A549 (cell line): ENCODE data around the gene ASPG. TPM values are rescaled to one million over a fixed set of nuclear protein-coding genes. Genes with fewer than 3 reads are reported as not detected.

ENCODE experiments used
- ATAC-seq, 2 experiments: fragments of 200-7000 bp in 1 of 2; fragments of >200 bp in 1 of 2; cut with Nextera tagmentation in 1 of 2; cut with Tn5 transposase in 1 of 2; 3 replicates each; pipeline versions ENCODE4 v1.8.0 to v1.9.1; 2018 to 2020; ENCODE audit warnings: mild to moderate bottlenecking in 1 of 2, moderate library complexity in 1 of 2
- CTCF ChIA-PET: fragments of 300-600 bp; sonication (Branson Sonifier 250); formaldehyde crosslinking; extraction: SDS; loops from one replicate; lab custom pipeline; 2021; ENCODE audit warnings: antibody characterized with exemption, inconsistent platforms; lab: Yijun Ruan, JAX
- POLR2A ChIA-PET: fragments of 350-600 bp; formaldehyde crosslinking; extraction: SDS; loops from one replicate; lab custom pipeline; 2021; ENCODE audit warnings: antibody characterized with exemption, inconsistent platforms; lab: Yijun Ruan, JAX
- DNase-seq, 2 experiments: peaks; one replicate each; pipeline versions ENCODE4 v3.0.0 to v3.0.0-alpha.2; 2011 to 2016; ENCODE audit warnings: low read depth in 1 of 2, low spot score in 1 of 2
- FAIRE-seq: peaks from 2 replicates; lab custom pipeline; 2011; peaks lifted over from hg19 to GRCh38; lab: Jason Lieb, UNC
- H3K27ac ChIP-seq, 2 experiments: fragments of >200 bp; sonication (Bioruptor Twin); formaldehyde crosslinking; 3 replicates each; pipeline ENCODE4 v1.5.1; 2016 to 2017
- H3K4me1 ChIP-seq: fragments of >200 bp; sonication (Bioruptor Twin); formaldehyde crosslinking; 3 replicates; pipeline ENCODE4 v1.6.1; 2016
- H3K4me2 ChIP-seq: fragments of >200 bp; sonication (Bioruptor Twin); formaldehyde crosslinking; 3 replicates; pipeline ENCODE4 v1.6.1; 2016
- H3K4me3 ChIP-seq: fragments of >200 bp; sonication (Bioruptor Twin); formaldehyde crosslinking; 3 replicates; pipeline ENCODE4 v1.5.1; 2016
- H3K9me3 ChIP-seq: fragments of >200 bp; sonication (Bioruptor Twin); formaldehyde crosslinking; 3 replicates; pipeline ENCODE4 v1.6.1; 2016
- BCL3 ChIP-seq: fragments of >200 bp; sonication (Bioruptor Twin); formaldehyde crosslinking; IDR thresholded peaks from 3 replicates; pipeline ENCODE4 v1.6.1; 2016
- CBX8 ChIP-seq: fragments of 200-600 bp; sonication (generic); IDR thresholded peaks from 2 replicates; pipeline ENCODE4 v1.6.1; 2016
- CEBPB ChIP-seq, 2 experiments: fragments of >200 bp in 1 of 2; sonication (Bioruptor Twin) in 1 of 2; formaldehyde crosslinking in 1 of 2; IDR thresholded peaks; 2 replicates each; pipeline ENCODE4 v1.6.1; 2012 to 2016
- CTCF ChIP-seq: fragments of >200 bp; sonication (Bioruptor Twin); formaldehyde crosslinking; IDR thresholded peaks from 3 replicates; pipeline ENCODE4 v1.5.1; 2016
- ELK1 ChIP-seq: fragments of 150-350 bp; IDR thresholded peaks from 2 replicates; pipeline ENCODE4 v1.6.1; 2014; ENCODE audit warnings: low read depth, mild to moderate bottlenecking, low read length
- HDAC2 ChIP-seq: fragments of 200-600 bp; sonication (generic); IDR thresholded peaks from 2 replicates; pipeline ENCODE4 v1.6.1; 2016
- HEYL ChIP-seq: fragments of 250-450 bp; sonication (Bioruptor Pico); IDR thresholded peaks from 2 replicates; pipeline ENCODE4 v1.8.0; 2021; ENCODE audit warnings: mild to moderate bottlenecking, moderate library complexity
- HOXA7 ChIP-seq: fragments of 250-450 bp; sonication (Bioruptor Pico); IDR thresholded peaks from 2 replicates; pipeline ENCODE4 v1.5.0; 2020; ENCODE audit warnings: mild to moderate bottlenecking, moderate library complexity
- KDM5A ChIP-seq: fragments of 200-600 bp; sonication (generic); IDR thresholded peaks from 2 replicates; pipeline ENCODE4 v1.6.1; 2016; ENCODE audit warnings: antibody characterized with exemption, mild to moderate bottlenecking
- MAZ ChIP-seq: fragments of 150-350 bp; IDR thresholded peaks from 2 replicates; pipeline ENCODE4 v1.6.1; 2014; ENCODE audit warnings: antibody characterized with exemption, low read depth, low read length, borderline replicate concordance
- MYC ChIP-seq: IDR thresholded peaks from 2 replicates; pipeline ENCODE4 v1.6.1; 2012; ENCODE audit warnings: mild to moderate bottlenecking, inconsistent platforms, low read length, improper control_type of control experiment, borderline replicate concordance
- NPAS2 ChIP-seq: fragments of 250-450 bp; sonication (Bioruptor Pico); IDR thresholded peaks from 2 replicates; pipeline ENCODE4 v1.8.0; 2022; ENCODE audit warnings: mild to moderate bottlenecking, moderate library complexity, borderline replicate concordance
- POLR2AphosphoS2 ChIP-seq: conservative IDR thresholded peaks from 2 replicates; pipeline ENCODE4 v1.6.1; 2012; ENCODE audit warnings: low read length, improper control_type of control experiment, inconsistent platforms
- RAD21 ChIP-seq, 2 experiments: fragments of >200 bp in 1 of 2; sonication (Bioruptor Twin) in 1 of 2; formaldehyde crosslinking in 1 of 2; IDR thresholded peaks in 1 of 2; conservative IDR thresholded peaks in 1 of 2; 2 replicates in 1 of 2; 3 replicates in 1 of 2; pipeline ENCODE4 v1.6.1; 2012 to 2018; ENCODE audit warnings: inconsistent platforms in 1 of 2
- RCOR1 ChIP-seq: fragments of 150-350 bp; IDR thresholded peaks from 2 replicates; pipeline ENCODE4 v1.6.1; 2014; ENCODE audit warnings: antibody characterized with exemption, low read length, low read depth
- RFX5 ChIP-seq: fragments of 450-650 bp; IDR thresholded peaks from 2 replicates; pipeline ENCODE4 v1.7.1; 2014; ENCODE audit warnings: antibody characterized with exemption, mild to moderate bottlenecking, moderate library complexity
- RNF2 ChIP-seq: fragments of 200-600 bp; sonication (generic); IDR thresholded peaks from 2 replicates; pipeline ENCODE4 v1.6.1; 2016; ENCODE audit warnings: low read depth, mild to moderate bottlenecking, antibody characterized with exemption, moderate library complexity, borderline replicate concordance
- SMC3 ChIP-seq: fragments of >200 bp; sonication (Bioruptor Twin); formaldehyde crosslinking; IDR thresholded peaks from 3 replicates; pipeline ENCODE4 v1.6.1; 2018; ENCODE audit warnings: inconsistent platforms
- ZFP36 ChIP-seq: fragments of 450-650 bp; IDR thresholded peaks from 2 replicates; pipeline ENCODE4 v1.6.1; 2014; ENCODE audit warnings: borderline replicate concordance; ENCODE audit not compliant: partially characterized antibody
- ZSCAN20 ChIP-seq: fragments of 250-450 bp; sonication (Bioruptor Pico); IDR thresholded peaks from 2 replicates; pipeline ENCODE4 v1.8.0; 2022; ENCODE audit warnings: mild to moderate bottlenecking, moderate library complexity
- WGBS: methylation state at CpG from one replicate; pipeline ENCODE4 v1.1.6; 2017; ENCODE audit errors: missing lambda C conversion rate; 5-methylcytosine and 5-hydroxymethylcytosine counted together
- polyA plus RNA-seq, 4 experiments: library from polyadenylated mRNA; depleted of rRNA in 3 of 4; stranded (reverse); fragments of >200 nt; fragmentation: RNase III in 1 of 4; extraction: RNeasy Plus Mini Kit Qiagen cat#74134 plus additional on column Dnase treatment in 1 of 4; gene quantifications; 2 replicates in 3 of 4; 3 replicates in 1 of 4; pipeline ENCODE4 v1.2.3, GENCODE V29; 2011 to 2017
- TF ChIP-seq, protein P1 (sequence below): fragments of 250-450 bp; sonication (Bioruptor Pico); IDR thresholded peaks from 2 replicates; pipeline ENCODE4 v1.5.0; 2020; ENCODE audit warnings: low read depth, mild to moderate bottlenecking, moderate library complexity
- TF ChIP-seq, protein P2 (sequence below): IDR thresholded peaks from 2 replicates; pipeline ENCODE4 v1.6.1; 2012

Gene ASPG
- polyA plus RNA-seq, 2 of the 4 experiments (the other 2 are of a cell fraction): not detected

GRCh38 chr14:104076743-104077142 is 8.8 kb upstream of the ASPG start:
- POLR2A ChIA-PET: no interaction called here
- 29% methylated on average over 5 of the region's 5 CpGs for WGBS
- Histone ChIP-seq H3K27ac (no peak overlapping the region), H3K9me3 (peaks cover 18% of the 10 kb centered on the region), H3K4me1 (no peaks in the 10 kb centered on the region), H3K4me2 (no peak overlapping the region), H3K4me3 (no peak overlapping the region)
- no peak for TF ChIP-seq ZFP36
- TF ChIP-seq CBX8: no peak
- no peak for TF ChIP-seq KDM5A
- TF ChIP-seq POLR2AphosphoS2: no peak
- no peak for TF ChIP-seq HOXA7
- no peak for TF ChIP-seq RFX5
- TF ChIP-seq ZSCAN20 (CRISPR knock-in tag): no peak
- TF ChIP-seq NPAS2 (CRISPR knock-in tag): no peak
- no peak for TF ChIP-seq HEYL (CRISPR knock-in tag)
- TF ChIP-seq BCL3: no peak
- no peak for TF ChIP-seq CEBPB (IDR thresholded peaks at IDR 0.05)
- no peak for TF ChIP-seq MYC
- CTCF ChIA-PET: interaction anchor here (1.0 to 6.1 kb wide), 21 partner anchors 11 to 621 kb away, joined by 3 to 112 read pairs (median 6); no protein-coding TSS in a partner anchor
- DNase-seq (no peak), FAIRE-seq (no peak), ATAC-seq (no peak)

DNA sequence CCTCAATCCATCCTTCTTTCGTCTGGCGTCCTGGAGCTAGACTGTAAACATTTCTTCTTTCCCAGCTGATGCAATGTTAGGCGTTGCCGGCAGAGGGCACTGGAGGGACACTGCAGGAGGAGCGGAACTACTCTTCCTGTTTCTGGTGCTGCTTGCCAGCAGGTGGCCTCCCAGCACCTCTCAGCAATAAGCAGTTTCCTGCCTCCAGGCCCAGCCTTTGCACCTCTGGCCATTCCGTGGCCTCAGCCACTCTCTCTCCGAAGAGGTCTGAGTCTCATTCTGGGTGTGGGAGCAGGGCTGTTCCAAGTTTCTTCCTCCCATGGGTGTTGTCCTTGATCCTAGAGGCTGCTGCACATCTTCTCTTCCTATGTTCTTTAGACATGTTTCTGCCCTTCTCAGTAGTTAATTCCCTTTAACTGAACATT is 7.5 kb upstream of the ASPG start:
- peak; percentile 92 to 93 for DNase-seq
- POLR2A ChIA-PET: no interaction called here
- Histone ChIP-seq H3K4me2 (peak overlapping the region; percentile 39), H3K4me1 (no peaks in the 10 kb centered on the region), H3K27ac (peak overlapping the region in 1 of 2 experiments; percentile 51; a peak in 2 of 6 replicates), H3K9me3 (peaks cover 10% of the 10 kb centered on the region), H3K4me3 (no peak overlapping the region)
- peak; percentile 95 to 96 for ATAC-seq
- no peak for TF ChIP-seq RCOR1
- TF ChIP-seq CEBPB (IDR thresholded peaks at IDR 0.05): peak in 1 of 2 experiments; percentile 60; a peak in 2 of 4 replicates
- TF ChIP-seq CTCF: peak; percentile 99
- TF ChIP-seq SMC3: peak; percentile 96
- TF ChIP-seq RAD21 (conservative IDR thresholded peaks at IDR 0.05 in 1 of 2, IDR thresholded peaks at IDR 0.05 in 1 of 2): peak; percentile 93 to 97
- TF ChIP-seq ELK1: no peak
- TF ChIP-seq MAZ: no peak
- TF ChIP-seq, protein P1, sequence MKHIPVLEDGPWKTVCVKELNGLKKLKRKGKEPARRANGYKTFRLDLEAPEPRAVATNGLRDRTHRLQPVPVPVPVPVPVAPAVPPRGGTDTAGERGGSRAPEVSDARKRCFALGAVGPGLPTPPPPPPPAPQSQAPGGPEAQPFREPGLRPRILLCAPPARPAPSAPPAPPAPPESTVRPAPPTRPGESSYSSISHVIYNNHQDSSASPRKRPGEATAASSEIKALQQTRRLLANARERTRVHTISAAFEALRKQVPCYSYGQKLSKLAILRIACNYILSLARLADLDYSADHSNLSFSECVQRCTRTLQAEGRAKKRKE: no peak
- no peak for TF ChIP-seq HDAC2
- TF ChIP-seq RNF2: no peak
- TF ChIP-seq, protein P2, sequence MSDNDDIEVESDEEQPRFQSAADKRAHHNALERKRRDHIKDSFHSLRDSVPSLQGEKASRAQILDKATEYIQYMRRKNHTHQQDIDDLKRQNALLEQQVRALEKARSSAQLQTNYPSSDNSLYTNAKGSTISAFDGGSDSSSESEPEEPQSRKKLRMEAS: peak; percentile 40; the same call in 1 of the 2 replicates
- FAIRE-seq: peak; percentile 97
- 3% methylated on average over 7 of the region's 7 CpGs for WGBS
- CTCF ChIA-PET: interaction anchor here (0.6 to 6.1 kb wide), 70 partner anchors 9 to 1408 kb away, joined by 3 to 112 read pairs (median 4); no protein-coding TSS in a partner anchor
